Stromal cell of bone marrow (primary cell): ENCODE measurements around the gene SHISAL2A.

ENCODE experiments used
- DNase-seq: peaks from one replicate; pipeline ENCODE4 v3.0.0-alpha.2; 2012; ENCODE audit warnings: low read depth

The SHISAL2A gene

GRCh38 chr1:52659851-52660596 lies 27.1 kb downstream of the SHISAL2A start:
- no peak for DNase-seq

- DNase-seq, result no peak
Measured at GRCh38 chr1:52660807-52661206, 27.8 kb downstream of the SHISAL2A start.

DNA sequence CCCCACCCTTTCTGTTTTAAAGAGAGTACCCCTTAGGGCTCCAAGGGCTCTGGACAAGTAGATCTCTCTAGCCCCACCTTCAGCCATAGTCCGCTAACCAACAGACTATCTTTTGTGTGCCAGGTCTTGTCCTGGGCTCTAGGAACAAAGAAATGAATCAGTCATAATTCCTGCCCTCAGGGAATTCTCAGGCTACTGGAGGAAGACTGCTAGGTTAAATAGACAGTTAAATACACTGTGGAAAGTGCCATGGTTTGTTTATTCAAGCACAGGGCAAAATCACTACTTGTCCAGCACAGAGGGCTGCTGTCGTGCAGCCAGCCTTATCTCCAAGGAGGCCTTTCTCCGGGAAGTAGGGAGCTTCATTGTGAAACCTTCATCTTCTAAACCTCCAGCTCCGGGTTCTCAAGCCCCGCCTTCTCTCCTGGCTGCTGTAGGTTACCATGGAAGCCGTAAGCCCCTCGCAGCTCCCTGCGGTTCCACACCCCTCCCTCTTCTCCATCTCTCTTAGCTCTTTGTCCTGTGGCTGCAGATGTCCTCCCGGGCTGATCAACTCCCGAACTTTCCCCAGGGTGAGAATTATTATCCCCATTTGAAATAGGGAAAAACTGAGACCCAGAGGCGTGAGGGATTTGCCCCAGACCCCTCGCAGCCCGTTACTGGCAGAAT lies 29.8 kb downstream of the SHISAL2A start:
- peak; percentile 44 for DNase-seq

DNA sequence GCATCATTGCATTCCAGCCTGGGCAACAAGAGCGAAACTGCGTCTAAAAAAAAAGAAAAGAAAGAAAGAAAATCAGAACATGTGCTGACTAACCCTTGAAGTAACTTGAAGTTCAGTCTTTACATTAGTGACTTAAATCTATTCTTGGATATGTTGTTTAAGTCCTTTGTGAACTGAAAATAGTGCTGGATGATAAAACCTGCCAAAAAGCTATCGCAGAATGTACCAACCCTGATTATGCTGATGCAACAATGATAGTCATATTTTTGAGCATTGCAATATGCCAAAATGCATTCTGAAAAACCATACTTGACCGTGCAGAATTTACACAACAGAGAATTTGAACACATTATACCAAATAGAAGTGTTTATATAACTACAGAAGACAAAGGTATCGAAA lies 30.7 kb downstream of the SHISAL2A start:
- no peak for DNase-seq

- no peak for DNase-seq
Measured at GRCh38 chr1:52665006-52665941, 32.3 kb downstream of the SHISAL2A start.

DNA sequence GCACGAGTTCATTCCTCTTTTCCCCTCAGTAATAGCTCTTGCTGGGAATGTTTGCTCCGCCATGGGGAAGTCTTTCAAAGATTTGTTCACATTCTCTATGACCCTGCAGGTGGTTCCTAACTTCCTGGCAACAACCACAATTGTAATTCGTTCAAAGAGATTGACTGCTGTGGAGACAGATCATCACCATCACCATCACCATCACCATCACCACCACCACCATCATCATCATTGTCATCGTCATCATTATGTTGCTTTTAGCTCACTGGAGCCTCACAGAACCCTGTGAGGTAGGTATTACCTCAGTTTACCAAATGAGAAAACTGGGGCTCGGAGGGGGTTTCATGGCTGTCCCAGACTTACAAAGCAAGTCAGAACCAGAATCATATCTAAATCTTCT lies 34.3 kb downstream of the SHISAL2A start:
- DNase-seq, result no peak

DNA sequence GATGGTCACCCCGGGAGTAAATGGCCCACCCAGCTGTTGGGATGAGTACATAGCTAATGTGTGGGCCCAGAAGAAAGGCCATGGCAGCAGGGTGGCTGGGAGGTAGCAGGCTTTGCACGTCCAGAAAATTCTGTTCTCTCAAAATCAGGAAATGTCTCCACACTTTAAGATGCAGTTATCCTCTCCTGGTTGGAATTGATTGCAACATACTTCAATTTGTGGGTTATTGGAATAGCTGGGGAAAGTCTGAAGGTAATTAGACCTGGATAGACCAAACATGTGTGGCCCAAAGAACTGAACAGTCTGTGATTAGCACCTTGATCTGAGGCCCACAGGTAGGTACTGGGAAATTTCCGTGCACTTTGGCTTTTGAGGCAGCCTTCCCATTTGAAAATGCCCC lies 35.0 kb downstream of the SHISAL2A start:
- DNase-seq, result no peak

- peak; percentile 40 for DNase-seq
Measured at GRCh38 chr1:52668711-52669110, 35.7 kb downstream of the SHISAL2A start.

DNA sequence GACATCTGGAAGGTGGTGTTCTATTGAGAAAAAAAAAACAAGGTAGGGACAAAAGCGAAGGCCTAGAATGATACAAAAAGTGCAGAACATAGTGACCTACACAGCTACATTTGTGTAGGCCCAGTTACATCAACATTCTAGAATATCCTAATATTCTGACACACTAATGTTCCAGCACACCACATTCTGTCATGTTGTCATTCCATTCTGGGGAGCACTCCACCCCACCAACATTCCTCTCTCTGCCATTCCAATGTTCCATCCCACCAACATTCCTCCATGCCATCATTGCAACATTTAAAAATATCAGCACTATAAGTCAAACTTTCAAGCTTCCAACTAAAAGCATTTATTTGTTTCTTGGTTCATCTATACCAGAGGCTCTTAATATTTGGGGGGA lies 36.7 kb downstream of the SHISAL2A start:
- no peak for DNase-seq

- DNase-seq, result no peak
Measured at GRCh38 chr1:52670604-52671003, 37.6 kb downstream of the SHISAL2A start.

GRCh38 chr1:52672946-52673345 lies 40.0 kb downstream of the SHISAL2A start:
- no peak for DNase-seq

GRCh38 chr1:52673513-52673912 lies 40.5 kb downstream of the SHISAL2A start:
- no peak for DNase-seq

GRCh38 chr1:52674497-52675384 lies 41.8 kb downstream of the SHISAL2A start:
- DNase-seq, result no peak

DNA sequence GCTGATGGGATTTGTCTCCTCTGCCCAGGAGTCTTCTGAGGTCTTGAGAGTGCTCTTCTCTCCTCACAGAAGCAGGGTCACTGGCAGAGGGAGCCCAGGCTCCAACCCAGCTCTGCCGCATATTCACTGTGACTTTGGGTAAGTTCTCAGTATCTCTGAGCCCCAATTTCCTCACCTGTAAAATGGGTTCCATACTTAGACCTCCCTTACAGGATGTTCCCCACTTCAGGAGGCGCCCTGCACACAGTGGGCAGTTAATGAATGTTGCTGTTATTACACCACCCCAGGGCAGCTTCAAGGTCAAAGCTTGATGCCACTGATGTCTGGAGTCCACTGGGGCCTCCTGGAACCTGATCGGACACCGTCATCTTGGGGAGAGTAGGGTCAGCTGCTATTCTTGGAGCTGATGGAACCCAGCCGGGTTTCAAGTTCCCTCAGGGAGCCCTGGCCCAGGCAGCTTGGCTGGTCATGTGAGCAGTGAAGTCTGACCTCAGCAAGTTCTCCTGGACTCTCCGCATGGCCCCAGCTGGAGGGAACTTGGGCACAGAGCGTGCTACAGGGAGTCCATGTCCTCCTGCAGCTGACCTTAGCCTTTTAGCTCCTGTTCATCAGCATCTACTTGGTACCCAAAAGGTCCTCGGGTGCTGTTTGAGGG lies 43.4 kb downstream of the SHISAL2A start:
- no peak for DNase-seq

DNA sequence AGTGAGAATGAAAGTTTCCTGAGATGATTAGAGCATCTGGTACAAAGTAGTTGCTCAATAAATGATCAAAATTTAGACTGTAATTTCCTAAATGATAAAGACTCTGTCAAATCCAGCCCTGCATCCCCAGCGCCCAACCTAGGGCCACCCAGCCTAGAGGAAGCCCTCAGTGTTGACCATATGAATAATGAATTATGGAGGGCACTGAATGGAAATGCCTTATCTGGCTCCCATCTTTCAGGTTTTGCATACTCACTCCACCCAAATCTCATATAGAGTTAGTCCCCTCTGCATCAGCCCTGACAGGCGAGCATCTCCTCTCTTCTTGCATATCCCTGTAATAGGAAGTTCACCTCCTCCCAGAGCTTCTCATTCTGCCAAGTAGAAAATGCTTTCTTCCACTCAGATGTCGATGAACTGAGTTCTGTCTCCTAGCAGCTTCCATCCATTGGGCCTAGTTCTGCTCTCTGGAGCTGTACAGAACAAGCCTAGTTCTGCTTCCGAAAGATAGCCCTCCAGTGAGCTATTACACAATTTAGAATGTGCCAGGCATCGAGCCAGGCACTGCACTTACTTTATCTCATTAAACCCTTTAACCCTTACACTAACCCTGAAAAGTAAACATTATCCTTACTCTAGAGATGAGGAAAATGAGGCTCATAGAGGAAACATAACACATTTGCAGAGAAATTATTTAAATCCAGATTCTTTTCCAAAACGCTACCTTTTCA lies 44.3 kb downstream of the SHISAL2A start:
- DNase-seq, result no peak

- DNase-seq, result no peak
Measured at GRCh38 chr1:52679048-52679447, 46.1 kb downstream of the SHISAL2A start.

DNA sequence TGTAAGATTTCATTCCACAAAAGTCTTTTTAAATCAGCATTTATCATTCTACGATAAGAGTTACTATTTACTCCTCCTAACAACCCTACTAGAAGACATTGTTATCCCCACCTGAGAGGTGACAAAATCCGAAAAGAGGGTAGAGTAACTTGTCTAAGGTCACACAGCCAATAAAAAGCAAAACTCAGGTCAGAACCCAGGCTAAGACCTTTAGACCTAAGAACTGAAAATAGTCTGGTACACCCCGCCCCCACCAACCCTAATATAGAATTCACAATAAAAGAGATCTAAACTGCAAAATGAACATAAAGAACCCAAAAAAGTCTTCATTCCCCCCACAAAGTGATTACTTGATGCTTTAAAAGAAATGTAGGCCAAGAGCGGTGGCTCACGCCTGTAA lies 46.5 kb downstream of the SHISAL2A start:
- DNase-seq, result no peak

GRCh38 chr1:52680353-52680752 lies 47.4 kb downstream of the SHISAL2A start:
- DNase-seq, result no peak

GRCh38 chr1:52681136-52681535 lies 48.2 kb downstream of the SHISAL2A start:
- DNase-seq, result no peak

DNA sequence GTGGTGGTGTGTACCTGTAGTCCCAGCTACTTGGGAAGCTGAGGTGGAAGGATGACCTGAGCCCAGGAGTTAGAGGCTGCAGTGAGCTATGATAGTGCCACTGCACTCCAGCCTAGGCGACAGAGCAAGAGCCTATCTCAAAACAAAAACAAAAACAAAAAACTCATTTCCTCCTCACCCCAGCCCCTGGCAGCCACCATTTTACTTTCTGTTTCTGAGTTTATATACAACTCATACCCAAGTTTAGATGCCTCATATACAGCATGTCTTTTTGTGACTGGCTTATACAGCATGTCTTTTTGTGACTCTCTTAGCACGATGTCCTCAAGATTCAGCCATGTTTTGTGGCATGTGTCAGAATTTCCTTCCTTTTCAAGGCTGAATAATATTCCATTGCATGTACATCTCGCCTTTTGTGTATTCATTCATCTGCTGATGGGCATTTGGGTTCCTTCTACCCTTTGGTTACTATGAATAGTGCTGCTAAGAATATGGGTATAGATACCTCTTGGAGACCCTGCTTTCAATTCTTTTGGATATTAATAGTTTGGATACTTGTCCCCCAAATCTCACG lies 50.5 kb downstream of the SHISAL2A start:
- no peak for DNase-seq
